Activated naive CD4-positive, alpha-beta T cell treated with anti-CD3 and anti-CD28 coated beads for 36 hours (primary cell): ENCODE data around the gene SF3B2. TPM values are rescaled to one million over a fixed set of nuclear protein-coding genes. Genes with fewer than 3 reads are reported as not detected.
"Not testable (repeated sequence)": the region's sequence is repeated elsewhere in the genome, so short reads cannot be mapped to it uniquely, and the experiment has no call there.

ENCODE experiments used
- CTCF ChIA-PET: fragments of 350-600 bp; sonication (Branson Sonifier 250); formaldehyde crosslinking; loops from one replicate; lab custom pipeline; 2021; ENCODE audit warnings: antibody characterized with exemption; lab: Charles Lee
- DNase-seq: peaks from one replicate; pipeline ENCODE4 v3.0.0-alpha.2; 2020
- H3K27ac Mint-ChIP-seq: one replicate; pipeline ENCODE4 v1.8.0; 2021; ENCODE audit warnings: mild to moderate bottlenecking, mixed read lengths
- H3K27me3 Mint-ChIP-seq: one replicate; pipeline ENCODE4 v1.8.0; 2021; ENCODE audit warnings: low read depth, mixed read lengths
- H3K36me3 Mint-ChIP-seq: one replicate; pipeline ENCODE4 v1.8.0; 2021; ENCODE audit warnings: low read depth, mixed read lengths
- H3K4me1 Mint-ChIP-seq: one replicate; pipeline ENCODE4 v1.8.0; 2021; ENCODE audit warnings: low read depth, mixed read lengths
- H3K4me3 Mint-ChIP-seq: one replicate; pipeline ENCODE4 v1.8.0; 2021; ENCODE audit warnings: mild to moderate bottlenecking, moderate library complexity, mixed read lengths
- H3K9me3 Mint-ChIP-seq: one replicate; pipeline ENCODE4 v1.8.0; 2021; ENCODE audit warnings: mixed read lengths
- intact Hi-C: fragments of 100-400 bp; cut with micrococcal nuclease; formaldehyde crosslinking; loops from one replicate; pipeline ENCODE4 v1.15.1; 2023
- total RNA-seq, 2 experiments: library from RNA; stranded (reverse); gene quantifications; one replicate each; pipeline ENCODE4 v1.2.3, GENCODE V29; 2021

SF3B2 gene, protein sequence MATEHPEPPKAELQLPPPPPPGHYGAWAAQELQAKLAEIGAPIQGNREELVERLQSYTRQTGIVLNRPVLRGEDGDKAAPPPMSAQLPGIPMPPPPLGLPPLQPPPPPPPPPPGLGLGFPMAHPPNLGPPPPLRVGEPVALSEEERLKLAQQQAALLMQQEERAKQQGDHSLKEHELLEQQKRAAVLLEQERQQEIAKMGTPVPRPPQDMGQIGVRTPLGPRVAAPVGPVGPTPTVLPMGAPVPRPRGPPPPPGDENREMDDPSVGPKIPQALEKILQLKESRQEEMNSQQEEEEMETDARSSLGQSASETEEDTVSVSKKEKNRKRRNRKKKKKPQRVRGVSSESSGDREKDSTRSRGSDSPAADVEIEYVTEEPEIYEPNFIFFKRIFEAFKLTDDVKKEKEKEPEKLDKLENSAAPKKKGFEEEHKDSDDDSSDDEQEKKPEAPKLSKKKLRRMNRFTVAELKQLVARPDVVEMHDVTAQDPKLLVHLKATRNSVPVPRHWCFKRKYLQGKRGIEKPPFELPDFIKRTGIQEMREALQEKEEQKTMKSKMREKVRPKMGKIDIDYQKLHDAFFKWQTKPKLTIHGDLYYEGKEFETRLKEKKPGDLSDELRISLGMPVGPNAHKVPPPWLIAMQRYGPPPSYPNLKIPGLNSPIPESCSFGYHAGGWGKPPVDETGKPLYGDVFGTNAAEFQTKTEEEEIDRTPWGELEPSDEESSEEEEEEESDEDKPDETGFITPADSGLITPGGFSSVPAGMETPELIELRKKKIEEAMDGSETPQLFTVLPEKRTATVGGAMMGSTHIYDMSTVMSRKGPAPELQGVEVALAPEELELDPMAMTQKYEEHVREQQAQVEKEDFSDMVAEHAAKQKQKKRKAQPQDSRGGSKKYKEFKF
- 100 to 1,000 TPM; 319 to 321 TPM for total RNA-seq

DNA sequence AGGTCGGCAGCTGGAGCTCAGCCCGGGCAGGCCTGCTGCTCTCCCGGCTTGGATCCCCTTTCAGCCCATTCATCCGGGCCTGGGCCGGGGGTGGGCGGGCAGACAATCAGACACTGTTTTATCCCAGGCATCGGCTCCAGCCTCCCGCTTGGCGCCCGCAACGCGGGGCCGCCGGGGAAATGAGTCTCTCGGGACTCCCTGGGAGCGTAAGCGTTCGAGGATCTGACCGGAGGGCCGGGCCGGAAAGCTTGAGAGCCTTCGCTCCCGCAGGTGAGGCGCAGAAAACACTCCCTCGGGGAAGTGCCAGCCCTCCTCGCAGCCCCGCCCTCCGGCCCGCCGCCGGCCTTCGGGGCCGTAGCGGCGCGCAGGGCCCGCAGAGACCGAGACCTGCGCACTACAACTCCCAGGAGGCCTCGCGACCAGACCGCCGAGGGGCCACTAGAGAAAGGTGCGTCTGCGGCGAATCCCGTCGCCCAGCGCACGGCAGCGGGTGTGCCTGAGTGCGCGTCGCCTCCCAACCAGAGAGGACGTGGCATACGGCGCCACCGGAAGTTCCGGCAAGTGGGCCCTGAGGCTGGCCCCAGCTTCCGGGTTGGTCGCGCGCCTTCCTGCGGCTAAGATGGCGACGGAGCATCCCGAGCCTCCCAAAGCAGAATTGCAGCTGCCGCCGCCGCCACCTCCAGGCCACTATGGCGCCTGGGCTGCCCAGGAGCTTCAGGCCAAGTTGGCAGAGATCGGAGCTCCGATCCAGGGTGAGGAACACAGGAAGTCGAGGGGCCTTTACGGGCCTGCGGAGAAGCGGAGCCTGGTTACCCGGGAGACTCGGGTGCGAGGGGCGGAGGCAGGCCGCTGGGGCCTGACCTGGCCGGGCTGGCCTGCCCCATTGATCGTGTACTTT is at the start of gene SF3B2:
Gene SF3B2, plus strand, starts transcription at position 599 of the 898 bp plus-strand sequence. Its CDS starts 21 bp downstream, at position 620.
- Mint-ChIP-seq H3K4me3 (peak within 1 kb of the TSS; percentile 99), H3K9me3 (no peaks in the 10 kb centered on the region), H3K27ac (peak within 1 kb of the TSS; percentile 96), H3K4me1 (peaks cover 41% of the 10 kb centered on the region), H3K27me3 (peaks cover 7% of the 10 kb centered on the region), H3K36me3 (peaks cover 29% of the 10 kb centered on the region)
- CTCF ChIA-PET, result interaction anchor here (0.6 to 6.7 kb wide), 16 partner anchors 7 to 340 kb away, joined by 3 to 58 read pairs (median 3); partner anchors contain the start of genes KAT5 and PACS1
- DNase-seq, result peak; percentile 98
- intact Hi-C loops, result loop anchor here (1.0 to 5.0 kb wide), 7 partner anchors 17 to 206 kb away; partner anchors contain the start of genes BANF1, C11orf68, CCDC85B and DRAP1

DNA sequence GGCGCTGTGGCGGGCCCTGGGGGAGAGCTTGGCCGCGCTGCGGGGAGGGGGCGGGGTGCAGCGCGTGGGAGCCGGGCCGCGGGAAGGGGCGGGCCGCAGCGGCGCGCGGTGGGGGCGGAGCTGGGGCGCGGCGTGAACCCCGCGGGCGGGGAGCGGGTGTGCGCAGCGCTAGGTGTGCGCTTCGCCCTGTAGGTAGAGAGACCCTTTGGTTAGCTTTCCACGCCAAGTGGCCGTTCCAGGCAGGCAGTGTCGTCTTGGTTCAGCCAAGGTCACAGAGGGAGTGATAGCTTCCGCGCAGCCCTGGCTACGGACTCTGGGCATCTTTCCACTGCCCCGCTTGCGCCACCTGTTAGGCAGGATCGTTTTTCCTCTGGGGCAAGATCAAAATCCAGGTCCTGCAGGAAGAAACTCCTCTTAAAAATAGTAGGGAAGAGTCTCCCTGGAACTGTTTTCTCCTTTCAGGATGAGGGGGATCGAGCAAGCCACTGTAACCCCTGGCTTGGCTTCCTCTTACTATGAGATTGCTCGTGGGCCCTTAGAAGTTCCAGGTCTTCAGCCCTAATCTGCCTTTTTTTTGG is 49.4 kb upstream of the SF3B2 start:
- intact Hi-C loops, result loop anchor here (1.0 to 5.0 kb wide), 9 partner anchors 20 to 430 kb away; partner anchors contain the start of genes CFL1, FAM89B, KAT5 and PCNX3
- CTCF ChIA-PET, result interaction anchor here (0.6 to 1.5 kb wide), 7 partner anchors 13 to 116 kb away, joined by 3 to 6 read pairs (median 3); no protein-coding TSS in a partner anchor
- no peak for DNase-seq
- peaks cover 40% of the 10 kb centered on the region for H3K4me1 Mint-ChIP-seq
- H3K36me3 Mint-ChIP-seq, result peaks cover 48% of the 10 kb centered on the region
- H3K27ac Mint-ChIP-seq, result peak overlapping the region; percentile 99
- no peaks in the 10 kb centered on the region for H3K9me3 Mint-ChIP-seq
- H3K4me3 Mint-ChIP-seq, result peak overlapping the region; percentile 99
- no peaks in the 10 kb centered on the region for H3K27me3 Mint-ChIP-seq

DNA sequence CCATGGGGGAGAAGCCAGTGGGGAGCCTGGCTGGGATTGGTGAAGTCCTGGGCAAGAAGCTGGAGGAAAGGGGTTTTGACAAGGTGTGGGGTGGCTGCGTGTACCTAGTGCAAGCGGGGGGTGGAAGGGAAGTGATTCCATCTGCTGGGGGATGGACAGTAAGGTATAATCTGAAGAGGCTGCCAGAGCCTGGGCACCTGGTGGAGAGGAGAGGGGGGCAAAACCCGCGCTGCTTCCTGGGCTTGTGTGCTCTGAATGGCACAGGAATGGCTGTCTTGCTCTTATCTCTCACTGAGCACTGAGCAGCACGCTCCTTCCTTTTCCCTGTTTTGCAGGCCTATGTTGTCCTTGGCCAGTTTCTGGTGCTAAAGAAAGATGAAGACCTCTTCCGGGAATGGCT is 48.9 kb upstream of the SF3B2 start:
- H3K36me3 Mint-ChIP-seq, result peaks cover 43% of the 10 kb centered on the region
- DNase-seq, result no peak
- CTCF ChIA-PET, result interaction anchor here (0.7 to 1.5 kb wide), 4 partner anchors 18 to 104 kb away, joined by 3 to 6 read pairs (median 4); no protein-coding TSS in a partner anchor
- H3K27me3 Mint-ChIP-seq, result no peaks in the 10 kb centered on the region
- H3K4me3 Mint-ChIP-seq, result peak overlapping the region; percentile 99
- peak overlapping the region; percentile 99 for H3K27ac Mint-ChIP-seq
- H3K4me1 Mint-ChIP-seq, result peaks cover 38% of the 10 kb centered on the region
- H3K9me3 Mint-ChIP-seq, result no peaks in the 10 kb centered on the region
- intact Hi-C loops, result loop anchor here (2.0 to 5.0 kb wide), 4 partner anchors 50 to 431 kb away; partner anchors contain the start of genes FAM89B, KAT5, SF3B2 and ZNRD2

DNA sequence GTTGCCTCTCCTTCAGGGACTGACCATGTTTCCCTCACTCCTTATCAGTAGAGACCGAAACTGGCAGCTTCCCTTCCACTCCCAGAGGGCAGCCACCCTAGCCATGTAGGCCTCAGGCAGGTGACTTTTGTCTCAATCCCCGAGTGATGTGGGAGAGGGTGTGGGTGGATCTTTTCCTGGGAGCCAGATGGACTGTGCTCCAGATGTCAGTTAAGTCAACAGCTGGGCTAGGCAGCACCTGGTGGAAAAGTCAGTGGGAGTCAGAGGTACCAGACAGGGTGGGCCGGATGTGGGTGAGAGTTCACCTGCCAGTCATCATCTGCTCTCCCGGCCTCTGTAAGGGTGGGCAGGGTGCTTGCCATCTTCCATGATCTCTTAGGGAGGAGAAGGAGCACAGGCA is 48.0 kb upstream of the SF3B2 start:
- H3K9me3 Mint-ChIP-seq, result no peaks in the 10 kb centered on the region
- CTCF ChIA-PET, result interaction anchor here (1.0 to 1.5 kb wide), 2 partner anchors 18 to 64 kb away, joined by 4 to 5 read pairs; no protein-coding TSS in a partner anchor

DNA sequence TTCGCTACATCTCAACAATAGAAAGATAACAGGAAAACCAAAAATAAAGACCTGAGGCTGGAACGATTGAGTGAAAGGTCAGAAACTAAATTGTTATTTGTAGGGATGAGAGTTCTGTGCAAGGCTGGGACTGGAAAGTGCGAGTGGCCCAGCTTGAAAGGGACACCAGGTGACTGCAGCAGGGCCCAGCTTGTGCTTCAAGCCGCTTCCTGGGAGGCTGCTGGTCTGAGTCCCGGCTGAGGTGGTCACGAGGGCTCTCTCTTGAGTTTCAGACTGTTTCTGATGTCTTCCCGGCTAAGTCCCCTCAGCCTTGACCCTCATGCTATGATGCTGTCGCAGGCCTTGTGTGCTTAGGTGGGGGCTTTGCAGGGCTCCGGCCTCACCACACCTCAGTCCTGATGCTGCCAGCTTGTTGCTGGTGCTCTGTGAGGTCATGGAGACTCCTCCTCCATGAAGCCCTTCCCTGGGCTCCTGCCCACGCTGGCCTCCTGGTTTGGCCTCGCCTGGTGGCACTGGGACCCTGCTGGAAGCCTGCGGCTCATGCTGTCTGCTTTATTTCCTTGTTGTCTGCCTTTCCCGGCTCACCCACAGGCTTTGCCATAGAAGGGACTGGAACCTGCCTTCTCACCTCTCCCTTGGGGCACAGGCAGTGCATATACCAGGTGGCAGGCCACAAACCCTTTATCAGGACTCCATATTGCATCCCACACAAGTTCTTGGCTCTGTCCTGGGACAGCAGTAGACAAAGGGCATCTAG is 45.9 kb upstream of the SF3B2 start:
- Mint-ChIP-seq H3K27ac (no peak overlapping the region), H3K27me3 (peaks cover under 1% of the 10 kb centered on the region), H3K4me3 (no peak overlapping the region), H3K4me1 (peaks cover 16% of the 10 kb centered on the region), H3K9me3 (no peaks in the 10 kb centered on the region), H3K36me3 (peaks cover 30% of the 10 kb centered on the region)
- CTCF ChIA-PET, result no interaction called here
- no peak for DNase-seq
- intact Hi-C loops, result no loop called here

More for the DNA sequence above, 48.0 kb upstream of the SF3B2 start:
- peaks cover 32% of the 10 kb centered on the region for H3K4me1 Mint-ChIP-seq
- DNase-seq, result no peak
- peak overlapping the region; percentile 82 for H3K27ac Mint-ChIP-seq
- no peaks in the 10 kb centered on the region for H3K27me3 Mint-ChIP-seq
- peaks cover 34% of the 10 kb centered on the region for H3K36me3 Mint-ChIP-seq
- peak overlapping the region; percentile 99 for H3K4me3 Mint-ChIP-seq
- intact Hi-C loops, result loop anchor here (5.0 kb wide), 2 partner anchors 292 to 432 kb away; partner anchors contain the start of genes FAM89B, KAT5 and ZNRD2

DNA sequence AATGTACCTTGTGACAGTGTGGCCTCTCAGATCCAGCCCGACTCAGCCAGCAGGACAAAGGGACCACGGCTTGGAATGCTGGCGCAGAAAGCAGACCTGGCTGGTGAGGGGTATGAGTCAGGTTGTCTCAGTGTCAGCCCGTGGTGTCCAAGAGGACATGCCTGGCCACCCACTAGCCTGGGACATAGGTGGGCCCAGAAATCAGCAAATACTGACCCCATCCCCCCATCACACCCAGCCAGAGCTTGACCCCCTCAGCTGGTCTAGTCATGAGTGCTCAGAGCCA is 45.3 kb upstream of the SF3B2 start:
- Mint-ChIP-seq H3K9me3 (no peaks in the 10 kb centered on the region), H3K4me3 (no peak overlapping the region), H3K4me1 (peaks cover 19% of the 10 kb centered on the region), H3K27me3 (peaks cover 3% of the 10 kb centered on the region), H3K36me3 (peaks cover 28% of the 10 kb centered on the region), H3K27ac (no peak overlapping the region)
- DNase-seq, result no peak
- intact Hi-C loops, result no loop called here
- CTCF ChIA-PET, result interaction anchor here (0.7 to 1.8 kb wide), 2 partner anchors 16 to 18 kb away, joined by 4 to 9 read pairs; no protein-coding TSS in a partner anchor

DNA sequence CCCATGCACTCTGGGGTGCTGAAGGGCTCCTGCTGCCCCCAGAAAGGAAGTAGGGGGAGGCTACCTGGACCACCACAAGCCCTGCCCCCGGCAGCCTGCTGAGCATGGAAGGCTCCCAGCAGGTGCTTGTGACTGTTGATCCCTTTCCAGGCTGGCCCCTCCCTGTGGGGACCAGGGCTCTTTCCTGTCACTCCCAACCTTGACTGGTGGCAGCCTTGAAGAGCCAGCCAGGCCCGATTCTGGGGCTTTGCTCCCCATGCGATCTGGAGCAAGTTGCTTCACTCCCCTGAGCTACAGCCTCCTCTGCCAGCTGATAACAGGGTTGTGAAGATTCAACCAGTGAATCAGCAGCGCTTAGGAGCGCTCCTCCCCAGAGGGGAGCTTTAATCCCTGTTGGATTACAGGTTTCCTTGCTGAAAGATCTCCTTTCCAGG is 44.9 kb upstream of the SF3B2 start:
- no peak for DNase-seq
- Mint-ChIP-seq H3K4me3 (no peak overlapping the region), H3K36me3 (peaks cover 25% of the 10 kb centered on the region), H3K27me3 (peaks cover 3% of the 10 kb centered on the region), H3K9me3 (no peaks in the 10 kb centered on the region), H3K4me1 (peaks cover 21% of the 10 kb centered on the region), H3K27ac (no peak overlapping the region)
- intact Hi-C loops, result no loop called here
- CTCF ChIA-PET, result interaction anchor here (0.7 to 1.8 kb wide), 2 partner anchors 15 to 19 kb away, joined by 4 to 9 read pairs; no protein-coding TSS in a partner anchor

DNA sequence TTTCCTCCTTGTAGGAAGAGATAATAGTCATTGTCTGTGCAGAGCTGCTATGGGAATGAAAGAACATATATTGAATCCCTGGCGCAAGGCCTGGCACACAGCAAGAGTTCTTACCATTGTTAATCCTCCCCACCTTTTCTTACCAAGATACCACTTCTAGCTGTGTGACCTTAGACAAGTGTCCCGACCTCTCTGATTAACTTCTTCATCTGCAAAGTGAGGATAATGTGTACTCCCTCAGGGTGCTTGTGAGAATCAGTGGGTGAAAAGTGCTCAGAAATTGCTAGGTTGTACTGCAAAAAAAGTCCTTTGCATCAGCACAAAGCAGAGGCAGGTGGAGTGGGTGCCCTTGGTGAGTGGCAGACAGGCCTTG is 44.1 kb upstream of the SF3B2 start:
- H3K27me3 Mint-ChIP-seq, result peaks cover 7% of the 10 kb centered on the region
- intact Hi-C loops, result no loop called here
- no peak overlapping the region for H3K27ac Mint-ChIP-seq

DNA sequence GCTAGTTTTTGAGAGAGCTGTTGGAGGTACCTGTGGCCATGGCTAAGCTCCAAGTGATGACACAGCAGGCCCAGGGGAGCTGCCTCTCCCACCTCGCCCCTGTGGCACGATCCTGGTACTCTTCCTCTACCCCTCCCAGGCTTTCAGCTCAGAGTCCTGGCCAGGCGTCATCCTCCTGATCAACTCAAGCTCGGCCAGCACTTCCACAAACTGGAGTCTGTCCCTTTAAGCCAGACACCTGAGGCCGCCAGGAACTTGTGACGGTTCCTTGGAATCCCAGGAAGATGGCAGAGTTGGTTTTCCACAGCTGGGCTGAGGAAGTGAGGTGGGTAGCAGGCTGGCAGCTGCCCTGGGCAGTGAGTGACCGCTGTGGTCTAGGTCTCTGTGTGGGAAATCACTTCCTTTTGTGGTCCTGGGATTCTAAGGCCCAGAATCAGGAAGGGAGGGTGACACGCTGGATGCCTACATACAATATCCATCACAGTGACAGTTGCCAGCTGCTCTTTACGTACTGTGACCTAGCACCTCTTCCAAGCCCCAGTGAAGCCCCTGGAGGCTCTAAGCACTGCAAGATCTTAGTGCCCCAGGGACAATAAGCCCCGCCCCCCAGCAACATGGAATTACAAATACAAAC is 43.6 kb upstream of the SF3B2 start:
- Mint-ChIP-seq H3K4me1 (peaks cover 14% of the 10 kb centered on the region), H3K27me3 (peaks cover 11% of the 10 kb centered on the region), H3K4me3 (no peak overlapping the region), H3K36me3 (peaks cover 14% of the 10 kb centered on the region), H3K9me3 (no peaks in the 10 kb centered on the region), H3K27ac (no peak overlapping the region)
- CTCF ChIA-PET, result interaction anchor here (0.7 to 5.4 kb wide), 7 partner anchors 14 to 214 kb away, joined by 3 to 20 read pairs (median 6); no protein-coding TSS in a partner anchor
- DNase-seq, result no peak
- intact Hi-C loops, result no loop called here

More for the DNA sequence above, 44.1 kb upstream of the SF3B2 start:
- Mint-ChIP-seq H3K36me3 (peaks cover 19% of the 10 kb centered on the region), H3K4me3 (no peak overlapping the region), H3K9me3 (no peaks in the 10 kb centered on the region), H3K4me1 (peaks cover 19% of the 10 kb centered on the region)
- CTCF ChIA-PET, result interaction anchor here (0.9 to 1.8 kb wide), 3 partner anchors 14 to 43 kb away, joined by 3 to 9 read pairs (median 6); no protein-coding TSS in a partner anchor
- no peak for DNase-seq

DNA sequence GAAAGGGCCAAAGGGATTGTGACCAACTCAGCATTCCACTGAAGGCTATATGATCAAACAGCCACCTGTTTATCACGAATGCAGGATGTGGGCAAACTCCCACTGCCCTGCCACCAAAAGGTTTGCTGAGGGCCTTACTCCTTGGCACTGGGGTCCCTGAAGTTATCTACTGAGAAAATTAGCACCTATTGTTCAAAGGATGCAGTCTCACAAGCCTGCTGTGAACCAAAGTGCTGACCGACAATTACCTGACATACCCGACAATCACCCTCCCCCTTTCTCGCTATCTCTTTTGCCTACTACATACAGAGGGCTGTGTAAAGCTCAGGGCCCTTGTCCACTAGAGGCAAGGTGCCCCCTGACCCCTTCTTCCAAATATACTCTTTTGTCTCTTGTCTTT is 42.1 kb upstream of the SF3B2 start:
- intact Hi-C loops, H3K9me3 Mint-ChIP-seq, H3K36me3 Mint-ChIP-seq, H3K4me3 Mint-ChIP-seq, DNase-seq, H3K27ac Mint-ChIP-seq, H3K4me1 Mint-ChIP-seq: not testable (repeated sequence)
- CTCF ChIA-PET, result interaction anchor here (0.8 to 5.4 kb wide), 2 partner anchors 12 to 151 kb away, joined by 3 to 20 read pairs; no protein-coding TSS in a partner anchor
- peaks cover 12% of the 10 kb centered on the region for H3K27me3 Mint-ChIP-seq
